SK-N-SH treated with all-trans-retinoic acid at 6 μM for 48 hours (cell line): ENCODE results near the gene HSFX4.
"Not testable (repeated sequence)": the region's sequence is repeated elsewhere in the genome, so short reads cannot be mapped to it uniquely, and the experiment has no call there.

Experiments used
- CSRNP3 ChIP-seq: fragments of 250-450 bp; sonication (Bioruptor Pico); IDR thresholded peaks from 2 replicates; pipeline ENCODE4 v1.5.1; 2021; ENCODE audit warnings: mild to moderate bottlenecking, moderate library complexity
- GLIS3 ChIP-seq: fragments of 250-450 bp; sonication (Bioruptor Pico); IDR thresholded peaks from 2 replicates; pipeline ENCODE4 v1.5.0; 2020; ENCODE audit warnings: mild to moderate bottlenecking, moderate library complexity
- PATZ1 ChIP-seq: fragments of 250-450 bp; sonication (Bioruptor Pico); IDR thresholded peaks from 2 replicates; pipeline ENCODE4 v1.8.0; 2020; ENCODE audit warnings: mild to moderate bottlenecking, moderate library complexity, borderline replicate concordance
- POU6F1 ChIP-seq: fragments of 250-450 bp; sonication (Bioruptor Pico); IDR thresholded peaks from 2 replicates; pipeline ENCODE4 v1.8.0; 2021; ENCODE audit warnings: low read depth, mild to moderate bottlenecking, moderate library complexity, borderline replicate concordance
- PPARA ChIP-seq: fragments of 250-450 bp; sonication (Bioruptor Pico); IDR thresholded peaks from 2 replicates; pipeline ENCODE4 v1.5.0; 2020; ENCODE audit warnings: mild to moderate bottlenecking, borderline replicate concordance
- RARB ChIP-seq: fragments of 250-450 bp; sonication (Bioruptor Pico); IDR thresholded peaks from 2 replicates; pipeline ENCODE4 v1.8.0; 2021; ENCODE audit warnings: mild to moderate bottlenecking, moderate library complexity
- TCF4 ChIP-seq: fragments of 250-450 bp; sonication (Bioruptor Pico); IDR thresholded peaks from 2 replicates; pipeline ENCODE4 v1.8.0; 2021; ENCODE audit warnings: mild to moderate bottlenecking, moderate library complexity, borderline replicate concordance
- ZNF8 ChIP-seq: fragments of 450-650 bp; formaldehyde crosslinking; IDR thresholded peaks from 2 replicates; pipeline ENCODE4 v1.5.0; 2020; ENCODE audit warnings: mild to moderate bottlenecking, moderate library complexity

DNA sequence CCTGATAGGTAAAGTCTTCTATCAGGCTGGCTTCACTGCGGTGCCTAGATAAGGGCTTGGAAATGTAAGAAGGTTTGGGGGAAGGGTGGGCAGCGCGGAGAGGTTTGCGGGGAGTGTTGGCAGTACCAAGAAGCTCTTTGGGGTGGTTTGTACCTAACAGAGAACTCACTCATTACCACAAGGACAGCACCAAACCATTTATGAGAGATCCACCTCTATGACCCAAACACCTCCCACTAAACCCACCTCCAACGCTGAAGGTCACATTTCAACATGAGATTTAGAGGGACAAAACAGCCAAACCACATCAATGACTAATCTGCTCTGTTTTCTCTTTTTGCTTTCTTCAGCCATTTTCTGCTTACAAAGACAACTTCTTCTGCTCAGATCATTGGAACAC is 4.9 kb upstream of the HSFX4 start:
- not testable (repeated sequence) for TF ChIP-seq PPARA; POU6F1 (CRISPR knock-in tag); GLIS3; ZNF8 (CRISPR knock-in tag); TCF4 (CRISPR knock-in tag); PATZ1 (CRISPR knock-in tag); CSRNP3 (CRISPR knock-in tag); RARB (CRISPR knock-in tag)
